Vagina (tissue), 2 donors: ENCODE measurements around the gene SLC38A6.

Experiments used
- CTCF ChIP-seq, 3 experiments: fragments of 450-650 bp in 2 of 3; fragments of 200-600 bp in 1 of 3; sonication (generic) in 1 of 3; IDR thresholded peaks; one replicate each; pipeline ENCODE4 v1.5.1; 2017 to 2019; ENCODE audit warnings: antibody characterized with exemption in 3 of 3, mild to moderate bottlenecking in 2 of 3, moderate library complexity in 2 of 3
- POLR2A ChIP-seq, 2 donors: fragments of 450-650 bp; IDR thresholded peaks; one replicate each; pipeline ENCODE4 v1.6.1; 2017; ENCODE audit warnings: antibody characterized with exemption in 2 of 2, mild to moderate bottlenecking in 2 of 2, moderate library complexity in 2 of 2
- POLR2AphosphoS5 ChIP-seq, 2 donors: sonication (generic); formaldehyde crosslinking; IDR thresholded peaks; one replicate each; pipeline ENCODE4 v1.9.0; 2017; ENCODE audit warnings: antibody characterized with exemption in 2 of 2, mild to moderate bottlenecking in 2 of 2, low read depth in 1 of 2; ENCODE audit not compliant: insufficient read depth in 1 of 2

GRCh38 chr14:60972295-60972694, 8.8 kb upstream of the SLC38A6 start:
- TF ChIP-seq CTCF (IDR thresholded peaks at IDR 0.05) (no peak), POLR2AphosphoS5 (IDR thresholded peaks at IDR 0.05; ENCODE audit: insufficient read depth in 1 of 2, low read depth in 1 of 2) (no peak), POLR2A (IDR thresholded peaks at IDR 0.05) (no peak)
